ELF-1 (cell line): ENCODE results near the gene FKBP10.
"Not testable (repeated sequence)": the region's sequence is repeated elsewhere in the genome, so short reads cannot be mapped to it uniquely, and the experiment has no call there.

Experiments used
- DNase-seq: peaks from one replicate; pipeline ENCODE4 v3.0.0-alpha.2; 2016; ENCODE audit warnings: low read depth, low spot score

FKBP10 gene

GRCh38 chr17:41806685-41807445, 5.9 kb upstream of the FKBP10 start:
- DNase-seq: no peak

GRCh38 chr17:41810659-41811548, 1.9 kb upstream of the FKBP10 start:
- peak; percentile 48 for DNase-seq

GRCh38 chr17:41811549-41812380, 1.0 kb upstream of the FKBP10 start, which contains the start of gene P3H4:
Gene P3H4, minus strand, starts transcription at chr17:41811949. Its CDS starts 34 bp downstream, at chr17:41811915.
- peak; percentile 84 for DNase-seq

GRCh38 chr17:41813152-41813680, 412 bp downstream of the FKBP10 start:
- no peak for DNase-seq

GRCh38 chr17:41813699-41814124, 908 bp downstream of the FKBP10 start:
- DNase-seq: no peak

- DNase-seq: no peak
These were observed 1.4 kb downstream of the FKBP10 start for GRCh38 chr17:41814195-41814594.

- no peak for DNase-seq
These were observed 4.0 kb downstream of the FKBP10 start for GRCh38 chr17:41816637-41817320.

- no peak for DNase-seq
These were observed 5.2 kb downstream of the FKBP10 start for GRCh38 chr17:41818024-41818423.

GRCh38 chr17:41821776-41822175, 9.0 kb downstream of the FKBP10 start:
- DNase-seq: no peak

- DNase-seq: no peak
These were observed 9.7 kb downstream of the FKBP10 start for GRCh38 chr17:41822216-41823140.

GRCh38 chr17:41823141-41823524, 10.3 kb downstream of the FKBP10 start:
- no peak for DNase-seq

GRCh38 chr17:41823580-41823979, 10.8 kb downstream of the FKBP10 start:
- DNase-seq: no peak

GRCh38 chr17:41824086-41824485, 11.3 kb downstream of the FKBP10 start:
- DNase-seq: no peak

- DNase-seq: no peak
These were observed 12.5 kb downstream of the FKBP10 start for GRCh38 chr17:41825175-41825845.

- DNase-seq: not testable (repeated sequence)
These were observed 17.2 kb downstream of the FKBP10 start for GRCh38 chr17:41829961-41830360.

GRCh38 chr17:41835214-41835799, 22.5 kb downstream of the FKBP10 start:
- no peak for DNase-seq

GRCh38 chr17:41835800-41836549, 23.2 kb downstream of the FKBP10 start, which contains the start of gene NT5C3B:
Gene NT5C3B, minus strand, starts transcription at chr17:41836232. Its CDS starts 39 bp downstream, at chr17:41836193.
- peak; percentile 37 for DNase-seq
